Measurements from ENCODE around the gene MRPS24.

DNA sequence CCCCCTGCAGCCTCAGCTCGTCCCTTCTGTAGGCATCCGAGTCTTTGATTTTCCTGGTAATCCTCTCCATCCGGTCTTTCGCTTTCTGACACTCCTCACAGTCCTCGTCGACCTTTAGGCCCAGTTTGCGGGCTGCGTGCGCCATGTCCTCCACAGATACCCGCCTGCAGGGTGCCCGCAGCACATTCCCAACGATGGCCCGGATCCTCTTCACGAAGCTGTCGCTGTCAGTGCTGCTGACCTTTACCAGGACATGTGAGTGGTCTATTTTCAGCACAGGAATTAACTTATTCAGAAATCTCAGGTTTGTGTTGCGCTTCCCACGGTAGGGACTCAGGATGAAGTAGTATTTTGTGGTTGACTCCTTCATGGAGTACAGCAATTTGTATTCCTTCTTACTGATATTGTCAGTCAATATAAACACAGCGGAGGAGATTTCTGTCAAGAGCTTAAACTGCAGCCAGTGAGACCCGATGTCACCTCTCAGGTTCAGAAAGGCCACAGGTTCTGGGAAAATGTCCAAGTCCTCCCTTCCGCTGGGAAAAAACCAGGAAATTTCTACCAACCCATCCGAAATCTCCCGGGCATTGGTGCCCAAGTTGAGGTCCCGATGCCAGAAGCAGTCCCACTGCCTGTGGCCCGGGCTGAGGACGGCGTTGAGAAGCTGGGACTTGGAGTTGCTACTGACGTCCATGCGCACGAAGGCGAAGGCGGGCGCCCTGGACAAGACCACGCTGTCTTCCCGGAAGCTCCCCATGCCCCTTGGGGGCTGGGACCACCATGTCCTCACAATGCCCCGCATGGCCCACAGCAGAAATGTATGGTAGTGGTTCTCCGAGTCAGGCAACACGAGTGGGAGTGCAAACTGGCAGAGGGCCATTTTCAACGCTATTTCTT is 8.9 kb upstream of the MRPS24 start:
- no peak for TF ChIP-seq POLR2AphosphoS5 (IDR thresholded peaks at IDR 0.05; ENCODE audit: insufficient read depth in 1 of 2, low read depth in 1 of 2)
- TF ChIP-seq, protein P1, sequence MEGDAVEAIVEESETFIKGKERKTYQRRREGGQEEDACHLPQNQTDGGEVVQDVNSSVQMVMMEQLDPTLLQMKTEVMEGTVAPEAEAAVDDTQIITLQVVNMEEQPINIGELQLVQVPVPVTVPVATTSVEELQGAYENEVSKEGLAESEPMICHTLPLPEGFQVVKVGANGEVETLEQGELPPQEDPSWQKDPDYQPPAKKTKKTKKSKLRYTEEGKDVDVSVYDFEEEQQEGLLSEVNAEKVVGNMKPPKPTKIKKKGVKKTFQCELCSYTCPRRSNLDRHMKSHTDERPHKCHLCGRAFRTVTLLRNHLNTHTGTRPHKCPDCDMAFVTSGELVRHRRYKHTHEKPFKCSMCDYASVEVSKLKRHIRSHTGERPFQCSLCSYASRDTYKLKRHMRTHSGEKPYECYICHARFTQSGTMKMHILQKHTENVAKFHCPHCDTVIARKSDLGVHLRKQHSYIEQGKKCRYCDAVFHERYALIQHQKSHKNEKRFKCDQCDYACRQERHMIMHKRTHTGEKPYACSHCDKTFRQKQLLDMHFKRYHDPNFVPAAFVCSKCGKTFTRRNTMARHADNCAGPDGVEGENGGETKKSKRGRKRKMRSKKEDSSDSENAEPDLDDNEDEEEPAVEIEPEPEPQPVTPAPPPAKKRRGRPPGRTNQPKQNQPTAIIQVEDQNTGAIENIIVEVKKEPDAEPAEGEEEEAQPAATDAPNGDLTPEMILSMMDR (IDR thresholded peaks at IDR 0.05): no peak

Data from vagina (tissue), 2 donors.